GM10266 (cell line): Measurements from ENCODE around the gene CKAP2.
"Not testable (repeated sequence)": the region's sequence is repeated elsewhere in the genome, so short reads cannot be mapped to it uniquely, and the experiment has no call there.

Experiments used
- DNase-seq: peaks from one replicate; pipeline ENCODE4 v3.0.0; 2012; ENCODE audit errors: extremely low spot score

Gene CKAP2

DNA sequence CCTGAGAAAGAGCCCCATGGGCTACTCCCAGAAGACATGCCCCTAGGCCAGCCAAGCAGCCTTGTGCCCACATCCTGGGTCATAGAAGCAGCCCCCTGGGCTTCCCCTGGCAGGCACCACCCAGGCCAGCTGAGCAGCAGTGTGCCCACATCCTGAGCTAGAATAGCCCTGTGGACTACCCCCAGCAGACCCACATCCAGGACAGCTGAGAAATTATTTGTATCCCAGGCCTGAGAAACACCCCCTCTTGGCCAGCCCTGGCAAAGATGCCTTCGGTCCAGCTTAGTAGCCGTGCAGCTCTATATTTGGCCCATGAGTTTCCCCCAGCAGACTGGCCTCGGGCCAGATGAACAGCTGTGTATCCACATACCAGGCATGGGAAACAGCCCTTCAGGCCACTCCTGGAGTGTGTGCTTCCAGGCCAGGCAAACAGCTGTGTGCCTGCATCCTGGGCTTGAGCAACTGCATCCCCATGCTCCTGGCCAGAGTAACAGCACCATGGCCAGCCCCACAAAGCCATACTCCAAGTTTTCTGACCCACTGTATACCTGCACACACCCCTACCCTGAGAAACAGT lies 55.0 kb downstream of the CKAP2 start:
- DNase-seq = not testable (repeated sequence)

GRCh38 chr13:52511598-52511997 lies 56.3 kb downstream of the CKAP2 start:
- not testable (repeated sequence) for DNase-seq

DNA sequence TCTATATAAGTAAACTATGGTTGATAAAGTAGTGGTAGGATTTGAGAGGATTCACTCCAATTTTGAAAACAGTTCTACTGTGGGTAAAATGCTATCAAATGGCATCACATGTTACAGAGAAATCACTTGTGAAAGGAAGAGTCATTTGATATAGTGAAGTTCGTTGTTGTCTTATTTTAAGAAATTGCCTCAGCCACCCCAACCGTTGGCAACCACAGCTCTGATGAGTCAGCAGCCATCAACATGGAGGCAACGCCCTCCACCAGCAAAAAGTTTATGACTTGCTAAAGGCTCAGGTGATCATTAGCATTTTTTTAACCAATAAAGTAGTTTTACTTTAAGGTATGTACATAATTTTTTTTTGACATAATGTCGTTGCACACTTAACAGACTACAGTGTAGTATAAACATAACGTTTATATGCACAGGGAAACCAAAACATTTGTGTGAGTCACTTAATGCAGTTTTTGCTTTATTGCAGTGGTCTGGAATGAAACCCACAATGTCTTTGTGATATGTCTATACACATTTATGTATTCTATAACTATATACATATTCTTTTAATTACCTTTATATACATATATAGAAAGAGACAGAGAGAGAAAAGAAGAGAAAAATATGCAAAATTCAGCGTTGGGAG lies 58.8 kb downstream of the CKAP2 start:
- DNase-seq = not testable (repeated sequence)

DNA sequence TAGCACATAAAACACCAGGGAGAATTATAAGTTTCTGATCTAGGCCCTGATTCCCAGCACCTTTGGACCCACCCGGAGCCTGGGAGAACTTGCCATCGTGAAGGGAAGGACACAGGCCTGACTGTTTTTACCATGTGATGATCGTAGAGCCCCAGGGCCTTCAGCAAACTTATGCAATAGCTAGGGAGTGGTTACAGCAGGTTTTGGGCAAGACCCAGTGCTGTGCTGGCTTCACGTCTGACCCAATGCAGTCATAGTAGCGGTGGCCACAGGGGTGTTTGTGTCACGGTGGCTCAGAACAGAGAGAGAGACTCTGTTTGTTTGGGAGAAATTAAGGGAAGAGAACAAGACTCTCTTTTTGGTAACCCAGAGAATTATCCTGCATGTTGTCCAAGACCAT lies 68.0 kb downstream of the CKAP2 start:
- DNase-seq = not testable (repeated sequence)
